KBM-7 (cell line): ENCODE results near the gene COPS8.

Experiments used
- DNase-seq: peaks from one replicate; pipeline ENCODE4 v3.0.0-alpha.2; 2015
- in situ Hi-C: fragments of 300-500 bp; cut with MboI; formaldehyde crosslinking; loops from 2 replicates; pipeline ENCODE4 v1.14.3; 2020; ENCODE audit warnings: low sequenced_read_pairs, low pct_unique_long_range_greater_than_20kb, mixed read lengths

Gene COPS8

DNA sequence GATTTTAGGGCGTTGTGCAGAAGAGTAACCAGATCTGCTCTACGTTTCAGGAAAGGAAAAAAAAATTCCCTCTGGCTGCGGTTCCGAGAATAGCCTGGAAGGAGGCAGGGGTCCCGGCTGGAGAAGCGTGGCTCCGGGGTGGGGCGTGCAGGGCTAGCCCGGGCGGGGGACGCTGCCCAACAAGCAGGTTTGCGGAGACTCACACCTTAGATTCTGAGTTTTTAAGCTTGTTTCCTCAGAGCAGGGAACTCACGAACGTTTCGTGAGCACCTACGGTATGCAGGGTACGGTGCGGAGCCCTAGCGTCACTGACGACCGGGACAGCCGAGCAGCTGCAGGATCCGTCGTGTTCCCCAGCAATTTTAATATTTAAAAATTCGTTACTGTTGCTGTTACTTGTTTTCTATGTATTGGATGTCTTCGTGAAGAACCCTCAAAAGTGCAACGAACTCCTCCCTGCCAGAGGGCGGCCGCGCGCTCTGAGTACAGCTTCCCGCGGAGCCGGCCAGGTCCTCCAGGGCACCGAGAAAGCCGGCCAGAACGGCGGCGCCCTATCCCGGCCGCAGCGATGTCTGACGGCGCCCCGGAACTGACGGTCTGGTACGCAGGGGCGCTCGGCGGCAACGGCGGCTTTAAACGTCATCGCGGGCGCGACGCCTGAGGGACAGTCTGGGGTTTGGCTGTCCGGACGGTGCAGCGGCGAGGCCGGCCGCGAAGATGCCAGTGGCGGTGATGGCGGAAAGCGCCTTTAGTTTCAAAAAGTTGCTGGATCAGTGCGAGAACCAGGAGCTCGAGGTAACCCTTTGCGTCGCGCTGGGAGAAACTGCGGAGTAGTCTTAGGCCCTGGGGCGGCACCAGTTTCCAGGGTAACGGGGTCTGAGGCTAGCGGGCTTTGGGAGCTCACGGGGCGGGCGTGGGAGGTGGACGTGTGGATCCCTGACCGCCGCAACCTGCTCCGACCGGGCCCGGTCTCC lies at the start of gene COPS8:
TSS of gene COPS8 (plus strand) at position 642 of the 974 bp plus-strand sequence. CDS start at position 718, 76 bp downstream.
- in situ Hi-C loops = no loop called here
- peak; percentile 91 for DNase-seq

- DNase-seq = no peak
- in situ Hi-C loops = no loop called here
Observed at GRCh38 chr2:237039301-237040031, 46.2 kb upstream of the COPS8 start.

DNA sequence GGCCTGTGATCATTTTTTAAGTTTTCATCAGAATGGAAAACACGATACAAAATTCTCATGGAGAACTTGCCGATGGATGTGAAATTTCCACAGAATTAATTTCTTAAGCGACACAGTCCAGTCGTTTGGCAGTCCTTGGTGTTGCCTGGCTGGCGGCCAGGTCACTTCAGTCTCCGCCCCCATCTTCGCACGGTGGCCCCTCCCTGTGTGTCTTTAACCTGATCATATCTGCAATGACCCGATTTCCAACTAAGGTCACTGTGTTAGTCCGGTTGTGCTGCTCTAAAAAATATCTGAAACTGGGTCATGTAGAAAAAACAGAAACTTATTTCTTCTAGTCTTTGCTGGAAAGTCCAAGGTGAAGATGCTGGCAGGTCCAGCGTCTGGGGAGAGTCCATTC lies 44.5 kb upstream of the COPS8 start:
- in situ Hi-C loops = no loop called here
- no peak for DNase-seq

DNA sequence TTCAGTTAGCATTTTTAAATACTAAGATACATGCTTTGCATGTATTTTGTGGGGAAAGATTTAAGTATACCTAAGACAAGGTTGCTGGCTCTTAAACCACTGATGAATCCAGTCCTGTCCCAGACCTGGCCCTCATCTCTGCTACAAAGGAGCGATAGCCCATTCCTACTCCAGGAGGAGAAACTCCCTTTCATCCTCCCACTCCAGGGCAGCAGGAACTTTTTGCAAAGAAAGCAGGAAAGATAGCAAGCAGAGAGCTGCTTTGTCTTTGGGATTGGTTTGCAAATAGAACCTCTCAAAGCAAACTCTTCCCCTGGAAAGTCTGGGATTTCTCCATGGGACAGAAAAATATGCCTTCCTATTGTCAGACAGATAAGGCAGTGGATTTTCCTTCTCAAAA lies 43.6 kb upstream of the COPS8 start:
- DNase-seq = no peak
- in situ Hi-C loops = no loop called here

GRCh38 chr2:237043866-237044265 lies 41.8 kb upstream of the COPS8 start:
- no peak for DNase-seq
- in situ Hi-C loops = no loop called here

DNA sequence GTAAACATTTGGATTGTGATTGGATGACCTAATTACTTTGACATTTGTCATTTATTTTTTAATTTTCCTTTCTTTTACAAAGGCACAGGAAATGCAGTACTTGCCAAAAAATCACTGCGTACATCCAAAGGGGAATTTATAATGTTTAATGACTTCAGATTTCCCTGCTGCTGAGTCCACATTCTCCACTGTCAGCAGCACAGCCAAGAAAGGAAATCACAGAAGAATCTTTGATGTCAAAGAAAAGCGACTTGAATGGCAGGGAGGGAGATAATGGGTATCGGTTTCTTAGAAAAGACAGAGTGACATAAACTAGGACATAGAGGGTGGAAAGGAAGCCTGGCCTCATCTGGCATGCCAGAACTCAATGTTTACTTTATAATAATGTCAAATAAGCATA lies 41.4 kb upstream of the COPS8 start:
- no peak for DNase-seq
- in situ Hi-C loops = no loop called here

DNA sequence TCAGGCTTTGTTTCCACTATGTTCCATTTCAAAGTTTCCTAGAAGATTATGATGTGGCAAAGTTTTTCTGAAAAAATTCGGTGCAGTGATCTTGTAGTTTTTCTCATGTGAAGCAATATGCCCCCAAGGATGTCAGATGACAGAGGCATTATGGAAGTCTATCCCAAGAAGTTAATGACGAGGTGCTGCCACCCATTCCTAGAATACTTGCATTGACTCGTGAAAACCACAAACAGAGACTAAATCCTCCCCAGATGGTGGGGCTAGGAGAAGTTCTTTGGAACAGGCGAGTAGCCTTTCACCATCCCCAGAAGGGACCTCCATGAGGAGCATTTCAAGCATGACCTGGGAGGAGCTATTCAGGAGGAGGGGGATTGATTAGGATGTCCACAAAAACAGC lies 40.2 kb upstream of the COPS8 start:
- in situ Hi-C loops = no loop called here
- no peak for DNase-seq

DNA sequence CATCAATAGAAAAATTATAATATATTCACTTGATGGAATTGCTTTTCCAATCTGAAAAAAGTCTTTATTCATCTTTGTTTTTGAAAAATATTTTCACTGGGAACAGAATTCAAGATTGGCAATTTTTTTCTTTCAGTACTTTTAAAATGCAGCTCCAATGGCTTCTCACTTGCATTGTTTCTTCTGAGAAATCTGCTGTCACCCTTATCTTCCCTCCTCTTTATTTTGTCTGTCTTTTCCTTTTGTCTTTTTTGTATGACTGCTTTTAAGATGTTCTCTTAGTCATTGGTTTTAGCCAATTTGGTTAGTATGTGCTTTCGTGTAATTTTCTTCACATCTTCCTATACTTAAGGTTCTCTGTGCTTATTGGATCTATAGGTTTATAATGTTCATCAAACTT lies 37.1 kb upstream of the COPS8 start:
- in situ Hi-C loops = no loop called here
- no peak for DNase-seq

GRCh38 chr2:237051861-237052260 lies 33.8 kb upstream of the COPS8 start:
- no peak for DNase-seq
- in situ Hi-C loops = loop anchor here (25.0 kb wide), 1 partner anchor 715 kb away; no protein-coding TSS in a partner anchor

- in situ Hi-C loops = loop anchor here (25.0 kb wide), 1 partner anchor 716 kb away; no protein-coding TSS in a partner anchor
- DNase-seq = no peak
Observed at GRCh38 chr2:237053066-237053465, 32.6 kb upstream of the COPS8 start.

- in situ Hi-C loops = loop anchor here (25.0 kb wide), 1 partner anchor 718 kb away; no protein-coding TSS in a partner anchor
Observed at GRCh38 chr2:237055386-237056100, 30.1 kb upstream of the COPS8 start.

GRCh38 chr2:237056287-237056875 lies 29.3 kb upstream of the COPS8 start:
- in situ Hi-C loops = loop anchor here (25.0 kb wide), 1 partner anchor 719 kb away; no protein-coding TSS in a partner anchor
- no peak for DNase-seq

More at GRCh38 chr2:237055386-237056100, 30.1 kb upstream of the COPS8 start:
- no peak for DNase-seq

DNA sequence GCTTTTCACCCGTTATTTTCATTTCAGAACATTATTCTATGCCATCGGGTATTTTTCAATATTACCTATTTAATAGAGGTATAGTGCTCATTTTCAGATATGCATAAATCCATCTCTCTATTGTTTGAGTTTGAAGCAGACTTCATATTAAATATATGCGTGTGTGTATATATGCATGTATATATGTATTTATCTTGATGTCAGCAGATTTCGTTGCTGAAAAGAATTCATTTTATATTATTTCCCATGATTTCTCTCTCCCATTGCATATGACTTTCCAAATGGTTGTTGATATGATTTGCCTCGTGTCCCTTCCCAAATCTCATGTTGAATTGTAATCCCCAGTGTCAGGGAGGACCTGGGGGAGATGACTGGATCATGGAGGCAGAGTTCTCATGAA lies 28.6 kb upstream of the COPS8 start:
- in situ Hi-C loops = loop anchor here (25.0 kb wide), 1 partner anchor 720 kb away; no protein-coding TSS in a partner anchor
- no peak for DNase-seq

GRCh38 chr2:237057893-237058300 lies 27.8 kb upstream of the COPS8 start:
- in situ Hi-C loops = loop anchor here (25.0 kb wide), 1 partner anchor 721 kb away; no protein-coding TSS in a partner anchor

DNA sequence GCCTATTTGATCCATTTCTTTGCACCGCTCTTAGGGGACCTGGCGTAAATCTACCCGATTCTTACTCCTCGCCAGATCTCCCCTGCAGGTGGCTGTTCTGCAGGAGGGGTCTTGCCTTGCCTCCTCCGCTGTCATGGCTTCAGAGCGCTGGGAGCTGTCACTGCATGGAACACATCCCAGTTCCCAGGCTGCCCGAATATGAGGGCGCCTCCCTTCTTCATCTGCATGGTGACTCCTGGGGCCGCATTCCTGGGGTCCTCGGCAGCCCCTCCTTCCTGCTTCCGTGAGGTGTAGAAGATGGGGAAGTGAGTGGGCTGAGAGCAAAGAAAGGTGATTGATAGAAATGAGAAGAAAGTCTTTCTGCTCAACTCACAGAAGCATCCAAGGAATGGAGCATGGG lies 27.3 kb upstream of the COPS8 start:
- no peak for DNase-seq
- in situ Hi-C loops = loop anchor here (25.0 kb wide), 1 partner anchor 721 kb away; no protein-coding TSS in a partner anchor

More at GRCh38 chr2:237057893-237058300, 27.8 kb upstream of the COPS8 start:
- no peak for DNase-seq

DNA sequence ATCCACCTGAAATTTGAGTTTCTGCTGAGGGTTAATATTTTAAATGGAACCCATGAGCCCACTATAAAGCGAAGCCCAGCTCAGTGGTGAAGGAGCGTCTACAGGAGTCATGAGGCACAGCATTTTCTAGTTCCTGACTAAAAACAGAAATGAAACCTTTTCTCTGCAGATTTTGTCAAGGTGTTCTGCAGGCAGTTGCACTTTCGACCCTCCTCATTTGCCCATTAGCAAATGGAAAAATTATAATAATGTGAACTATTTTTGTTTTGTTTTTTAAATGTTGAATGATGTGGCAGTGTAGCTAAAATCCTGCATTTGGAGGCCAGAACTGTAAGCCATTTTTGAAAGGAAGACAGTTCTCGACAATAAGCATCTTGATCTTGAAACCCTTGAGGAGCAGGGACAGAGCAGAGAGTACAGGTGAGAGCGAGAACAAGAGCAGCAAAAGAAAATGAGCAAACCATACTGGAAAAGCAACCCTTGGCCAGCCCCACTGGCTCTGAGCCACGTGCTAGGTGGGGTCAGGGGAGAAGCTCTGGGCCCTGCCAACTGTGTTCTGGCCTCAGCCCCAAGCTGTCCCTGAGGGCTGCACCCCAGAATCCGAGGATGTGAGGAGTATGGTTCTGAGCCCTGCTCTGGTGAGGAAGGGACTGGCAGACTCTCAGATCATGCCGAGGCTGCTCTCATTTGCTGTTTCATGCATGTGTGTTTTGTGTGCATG lies 26.4 kb upstream of the COPS8 start:
- in situ Hi-C loops = loop anchor here (25.0 kb wide), 1 partner anchor 722 kb away; no protein-coding TSS in a partner anchor

DNA sequence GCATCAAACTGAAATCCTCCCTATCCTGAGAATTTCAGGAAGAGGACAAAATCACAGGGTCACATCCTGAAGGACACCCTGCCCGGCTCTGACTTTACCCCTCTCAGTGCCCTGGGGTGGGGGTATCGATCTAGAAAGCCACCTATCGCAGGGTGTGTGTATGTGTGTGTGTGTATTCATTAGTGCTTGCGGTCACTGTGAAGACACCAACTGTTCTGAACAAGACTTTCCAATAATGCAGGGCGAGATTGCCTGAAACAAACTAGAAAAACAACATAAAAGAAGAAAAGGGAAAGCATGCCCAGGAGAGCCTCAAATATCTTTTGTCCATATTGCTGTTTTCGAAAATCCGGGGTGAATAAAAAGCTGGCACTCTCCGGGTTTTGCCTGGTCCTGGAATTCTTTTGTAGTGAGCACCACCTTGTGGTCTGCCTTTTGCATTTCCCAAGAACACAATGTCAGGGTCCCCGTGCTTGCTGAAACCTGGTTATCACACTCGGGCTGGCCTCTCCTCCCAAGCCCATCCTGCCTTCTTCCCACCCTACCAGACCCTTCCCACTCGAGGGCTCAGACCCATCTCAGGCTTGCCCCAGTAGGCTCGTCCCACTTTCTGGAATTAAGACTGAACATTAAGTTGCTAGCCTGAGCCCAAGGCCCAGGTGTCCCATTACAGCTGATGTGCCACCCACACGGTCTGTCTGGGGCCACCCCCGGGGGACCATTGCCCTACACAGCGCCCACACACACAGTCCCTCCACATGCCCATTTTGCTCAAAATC lies 25.0 kb upstream of the COPS8 start:
- in situ Hi-C loops = loop anchor here (25.0 kb wide), 1 partner anchor 723 kb away; no protein-coding TSS in a partner anchor
- peak; percentile 51 for DNase-seq

More for the DNA sequence above, 26.4 kb upstream of the COPS8 start:
- no peak for DNase-seq
